Kidney glomerular epithelial cell (primary cell): ENCODE results near the gene MPHOSPH8.
"Not testable (repeated sequence)": the region's sequence is repeated elsewhere in the genome, so short reads cannot be mapped to it uniquely, and the experiment has no call there.

Source experiments
- DNase-seq: peaks from one replicate; lab custom pipeline; 2025; lab: John Stamatoyannopoulos, UW

The MPHOSPH8 gene

GRCh38 chr13:19681517-19681916, 48.1 kb downstream of the MPHOSPH8 start:
- DNase-seq = no peak

- DNase-seq = no peak
These were observed 51.6 kb downstream of the MPHOSPH8 start for GRCh38 chr13:19685034-19685433.

GRCh38 chr13:19685437-19685836, 52.0 kb downstream of the MPHOSPH8 start:
- DNase-seq = no peak

- DNase-seq = not testable (repeated sequence)
These were observed 58.0 kb downstream of the MPHOSPH8 start for GRCh38 chr13:19691447-19691846.

GRCh38 chr13:19695428-19695827, 62.0 kb downstream of the MPHOSPH8 start:
- no peak for DNase-seq

GRCh38 chr13:19695829-19696228, 62.4 kb downstream of the MPHOSPH8 start:
- no peak for DNase-seq

GRCh38 chr13:19700963-19701362, 67.5 kb downstream of the MPHOSPH8 start:
- DNase-seq = not testable (repeated sequence)

GRCh38 chr13:19701619-19702018, 68.2 kb downstream of the MPHOSPH8 start:
- DNase-seq = not testable (repeated sequence)

- not testable (repeated sequence) for DNase-seq
These were observed 70.8 kb downstream of the MPHOSPH8 start for GRCh38 chr13:19704256-19704655.

GRCh38 chr13:19709039-19709438, 75.6 kb downstream of the MPHOSPH8 start:
- not testable (repeated sequence) for DNase-seq

- not testable (repeated sequence) for DNase-seq
These were observed 76.3 kb downstream of the MPHOSPH8 start for GRCh38 chr13:19709782-19710181.

- no peak for DNase-seq
These were observed 79.9 kb downstream of the MPHOSPH8 start for GRCh38 chr13:19713186-19713965.

- no peak for DNase-seq
These were observed 86.6 kb downstream of the MPHOSPH8 start for GRCh38 chr13:19720039-19720438.
